Small intestine (tissue), 7 donors: ENCODE results near the gene MRPL30. TPM values are rescaled to one million over a fixed set of nuclear protein-coding genes. Genes with fewer than 3 reads are reported as not detected.

ENCODE experiments used
- DNase-seq, 2 donors: peaks; one replicate each; pipeline versions ENCODE4 v3.0.0 to v3.0.0-alpha.2; 2013
- FAIRE-seq: peaks from 2 replicates; lab custom pipeline; 2012; peaks lifted over from hg19 to GRCh38; lab: Jason Lieb, UNC
- H3K27ac ChIP-seq, 3 donors: one replicate each; pipeline ENCODE4 v1.5.1; 2013; ENCODE audit warnings: low read length in 2 of 3, mild to moderate bottlenecking in 2 of 3, control low read depth in 1 of 3, inconsistent platforms in 1 of 3, low read depth in 1 of 3, moderate library complexity in 1 of 3
- H3K27me3 ChIP-seq, 3 donors: one replicate each; pipeline ENCODE4 v1.6.1; 2013; ENCODE audit warnings: low read length in 3 of 3, inconsistent platforms in 1 of 3; ENCODE audit not compliant: control insufficient read depth in 3 of 3, insufficient read depth in 3 of 3
- H3K36me3 ChIP-seq, 3 donors: one replicate each; pipeline ENCODE4 v1.6.1; 2013; ENCODE audit warnings: low read length in 3 of 3, inconsistent platforms in 1 of 3, low read depth in 1 of 3, mild to moderate bottlenecking in 1 of 3, moderate library complexity in 1 of 3; ENCODE audit not compliant: control insufficient read depth in 3 of 3, insufficient read depth in 2 of 3
- H3K4me1 ChIP-seq, 3 donors: one replicate each; pipeline ENCODE4 v1.6.1; 2013; ENCODE audit warnings: low read length in 2 of 3, inconsistent platforms in 1 of 3, low read depth in 1 of 3, mild to moderate bottlenecking in 1 of 3, moderate library complexity in 1 of 3; ENCODE audit not compliant: control insufficient read depth in 3 of 3, insufficient read depth in 2 of 3
- H3K4me3 ChIP-seq, 3 donors: one replicate each; pipeline ENCODE4 v1.5.1; 2013; ENCODE audit warnings: low read length in 3 of 3, control low read depth in 1 of 3, inconsistent platforms in 1 of 3, low read depth in 1 of 3, mild to moderate bottlenecking in 1 of 3, moderate library complexity in 1 of 3
- H3K9me3 ChIP-seq, 2 donors: one replicate each; pipeline ENCODE4 v1.6.1; 2013; ENCODE audit warnings: low read depth in 1 of 2, low read length in 1 of 2; ENCODE audit not compliant: control insufficient read depth in 2 of 2, insufficient read depth in 1 of 2
- WGBS, 3 donors: extraction: QIAGEN DNeasy Blood & Tissue Kit; methylation state at CpG; one replicate each; pipeline ENCODE4 v1.1.7; 2013; 5-methylcytosine and 5-hydroxymethylcytosine counted together
- polyA plus RNA-seq, 4 donors: library from polyadenylated mRNA; stranded (reverse) in 3 of 4; unstranded in 1 of 4; fragments of 200-250 nt in 3 of 4; fragments of 120-200 nt in 1 of 4; gene quantifications; one replicate each; pipeline versions ENCODE4 v1.2.1 to v1.2.3, GENCODE V29; 2013
- donor health status: healthy with polysubstance abuse.
- donor health status: control.
- donor health status: control.
- donor health status: Bipolar disorder and iron deficiency.
- donor health status: healthy.

MRPL30 gene
- polyA plus RNA-seq, 4 donors: 19.7 to 39.5 (median 24.0) TPM

DNA sequence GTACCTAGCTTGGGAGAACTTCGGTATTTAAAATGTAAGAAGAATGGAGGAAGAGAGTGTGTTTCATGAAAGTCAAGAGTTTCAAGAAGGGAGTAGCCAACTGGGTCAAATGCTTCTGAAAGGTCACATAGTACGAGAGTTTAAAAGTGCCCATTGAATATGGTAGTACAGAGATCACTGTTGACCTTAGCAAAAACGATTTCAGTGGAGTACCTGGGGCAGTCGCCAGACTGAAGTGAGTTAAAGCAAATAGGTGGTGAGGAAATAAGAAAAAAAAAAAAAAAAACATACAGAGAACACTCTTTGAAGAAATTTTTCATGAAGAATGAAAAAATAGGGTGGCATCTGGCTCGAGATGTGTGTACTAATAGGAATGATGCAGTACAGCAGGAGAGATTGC lies 14.8 kb upstream of the MRPL30 start:
- DNase-seq: no peak
- WGBS, 3 donors: 83 to 86% (median 86%) methylated on average over 5 of the region's 5 CpGs
- Histone ChIP-seq H3K27me3 (no peaks in the 10 kb centered on the region), H3K9me3 (no peaks in the 10 kb centered on the region), H3K4me1 (no peaks in the 10 kb centered on the region), H3K27ac (no peak overlapping the region), H3K4me3 (no peak overlapping the region), H3K36me3 (peaks cover 7 to 15% (median 12%) of the 10 kb centered on the region in 3 donors)
- FAIRE-seq: no peak

DNA sequence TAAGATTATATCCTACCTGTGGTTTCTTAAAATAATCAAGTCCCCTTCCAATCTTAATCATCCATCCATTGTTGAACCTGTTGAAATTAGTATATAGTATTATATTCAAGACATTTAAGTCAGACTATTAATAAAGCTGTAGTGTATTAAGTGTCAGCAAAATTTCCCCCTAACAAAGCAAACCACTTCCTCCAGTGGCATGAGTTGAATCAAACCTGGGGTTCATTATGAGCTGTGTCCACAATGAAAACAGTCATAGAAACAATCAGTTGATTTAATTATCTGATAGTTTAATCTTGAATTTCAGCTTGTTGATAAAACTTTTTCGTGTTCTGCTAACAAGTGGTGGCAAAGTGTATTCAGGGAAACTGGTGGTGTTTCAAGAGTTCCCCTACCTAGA lies 11.4 kb upstream of the MRPL30 start:
- FAIRE-seq (no peak), DNase-seq (no peak)
- Histone ChIP-seq H3K9me3 (no peaks in the 10 kb centered on the region), H3K27me3 (no peaks in the 10 kb centered on the region), H3K4me3 (no peak overlapping the region), H3K4me1 (no peaks in the 10 kb centered on the region), H3K27ac (peak overlapping the region in 1 of 3 donors; percentile 20), H3K36me3 (peaks cover 4 to 23% (median 6%) of the 10 kb centered on the region in 3 donors)
- WGBS, 3 donors: 15 to 44% (median 23%) methylated on average over 1 of the region's 1 CpG

DNA sequence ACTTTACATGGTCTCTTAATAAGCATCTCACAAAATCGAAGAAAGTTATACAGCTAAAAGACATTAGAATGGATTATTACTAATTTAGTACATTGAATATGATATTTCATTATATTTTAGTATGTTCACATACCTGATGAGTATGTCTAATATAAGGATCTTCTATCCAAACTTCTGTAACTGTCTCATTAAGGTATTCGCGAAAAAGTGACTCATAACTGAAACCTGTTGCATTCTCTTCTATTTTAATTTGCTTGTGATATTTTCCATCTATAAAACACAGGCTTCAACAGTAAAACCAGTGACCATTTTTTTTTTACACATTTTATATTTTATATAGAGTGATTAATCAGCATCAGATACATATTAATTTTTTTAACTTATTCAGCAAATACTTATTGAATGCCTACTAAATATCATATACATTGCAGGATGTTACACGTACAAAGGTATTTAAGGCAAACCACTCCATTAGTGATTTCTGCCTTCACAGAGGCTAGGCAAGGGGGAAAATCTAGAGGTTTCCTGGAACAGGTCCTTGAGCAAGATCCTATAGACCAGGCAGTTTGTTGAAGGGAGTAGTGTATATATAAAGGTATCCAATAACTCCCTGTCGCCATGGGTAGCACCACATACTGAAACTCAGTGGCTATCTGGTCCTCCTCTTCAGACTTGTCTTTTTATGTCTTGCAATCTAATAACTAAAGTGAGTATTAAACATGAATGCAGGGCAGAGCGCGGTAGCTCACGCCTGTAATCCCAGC lies 9.4 kb upstream of the MRPL30 start:
- Histone ChIP-seq H3K4me1 (no peaks in the 10 kb centered on the region), H3K9me3 (no peaks in the 10 kb centered on the region), H3K36me3 (peaks cover 0 to 16% (median 4%) of the 10 kb centered on the region in 3 donors), H3K27me3 (no peaks in the 10 kb centered on the region), H3K27ac (no peak overlapping the region), H3K4me3 (no peak overlapping the region)
- FAIRE-seq (no peak), DNase-seq (no peak)
- WGBS, 3 donors: 94 to 97% (median 95%) methylated on average over 8 of the region's 8 CpGs

- H3K27ac ChIP-seq: peak overlapping the region in 1 of 3 donors; percentile 80
- H3K36me3 ChIP-seq: no peaks in the 10 kb centered on the region
- peaks cover 0 to 8% (median 3%) of the 10 kb centered on the region in 3 donors for H3K4me1 ChIP-seq
- no peaks in the 10 kb centered on the region for H3K27me3 ChIP-seq
- DNase-seq (peak in 1 of 2 donors; percentile 11), FAIRE-seq (no peak)
- no peaks in the 10 kb centered on the region for H3K9me3 ChIP-seq
- peak overlapping the region; percentile 62 to 74 (median 64) for H3K4me3 ChIP-seq
- whole genome bisulfite sequencing, 3 donors: 0 to 5% (median 2%) methylated on average over 4 of the region's 4 CpGs
Observed at GRCh38 chr2:99181624-99182000, 628 bp downstream of the MRPL30 start.

- DNase-seq (no peak), FAIRE-seq (no peak)
- 96 to 100% (median 97%) methylated on average over 3 of the region's 3 CpGs for WGBS, 3 donors
- Histone ChIP-seq H3K36me3 (peaks cover 0 to 2% (median 0%) of the 10 kb centered on the region in 3 donors), H3K27ac (no peak overlapping the region), H3K27me3 (no peaks in the 10 kb centered on the region), H3K4me3 (no peak overlapping the region), H3K4me1 (peaks cover 0 to 8% (median 3%) of the 10 kb centered on the region in 3 donors), H3K9me3 (no peaks in the 10 kb centered on the region)
Observed at GRCh38 chr2:99183025-99183424, 2.0 kb downstream of the MRPL30 start.

DNA sequence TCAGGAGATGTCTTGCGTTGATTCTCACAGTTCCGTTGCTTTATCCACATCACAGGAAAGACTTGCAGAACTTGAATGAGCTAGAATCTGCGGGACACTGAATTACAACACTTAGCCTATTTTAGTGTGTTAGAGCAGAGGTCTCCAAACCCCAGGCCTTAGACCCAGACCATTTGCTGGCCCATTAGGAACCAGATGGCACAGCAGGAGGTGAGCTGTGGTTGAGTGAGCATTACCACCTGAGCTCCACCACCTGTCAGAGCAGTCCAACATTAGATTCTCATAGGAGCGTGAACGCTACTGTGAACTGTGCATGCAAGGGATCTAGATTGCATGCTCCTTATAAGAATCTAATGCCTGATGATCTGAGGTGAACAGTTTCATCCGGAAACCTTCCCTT lies 3.8 kb downstream of the MRPL30 start:
- no peak overlapping the region for H3K27ac ChIP-seq
- no peak overlapping the region for H3K4me3 ChIP-seq
- H3K9me3 ChIP-seq: no peaks in the 10 kb centered on the region
- H3K27me3 ChIP-seq: no peaks in the 10 kb centered on the region
- peaks cover 0 to 3% (median 2%) of the 10 kb centered on the region in 3 donors for H3K4me1 ChIP-seq
- no peak for DNase-seq
- peaks cover 0 to 7% (median 4%) of the 10 kb centered on the region in 3 donors for H3K36me3 ChIP-seq
- no peak for FAIRE-seq
- WGBS, 3 donors: 63 to 78% (median 65%) methylated on average over 6 of the region's 6 CpGs

DNA sequence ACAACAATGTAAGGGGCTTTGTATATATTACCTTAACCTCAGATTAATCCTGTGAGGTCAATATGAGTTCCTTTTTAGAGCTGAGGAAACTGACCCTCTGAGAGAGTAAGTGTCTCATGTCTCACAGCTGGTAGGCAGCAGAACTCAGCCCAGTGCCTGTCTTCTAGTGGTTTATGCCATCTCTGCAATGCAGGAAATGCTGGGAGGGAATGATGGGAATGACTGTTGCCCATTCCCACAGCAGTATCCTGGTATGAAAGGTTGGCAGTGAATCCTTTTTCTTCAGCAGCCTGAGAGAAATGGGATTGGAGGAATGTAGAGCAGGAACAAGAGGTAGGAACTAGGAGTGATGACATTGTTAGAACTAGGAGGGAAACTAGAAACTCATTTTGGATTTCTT lies 6.0 kb downstream of the MRPL30 start:
- Histone ChIP-seq H3K27ac (no peak overlapping the region), H3K4me1 (no peaks in the 10 kb centered on the region), H3K9me3 (no peaks in the 10 kb centered on the region), H3K4me3 (no peak overlapping the region), H3K27me3 (no peaks in the 10 kb centered on the region), H3K36me3 (peaks cover 0 to 13% (median 7%) of the 10 kb centered on the region in 3 donors)
- FAIRE-seq (no peak), DNase-seq (no peak)

DNA sequence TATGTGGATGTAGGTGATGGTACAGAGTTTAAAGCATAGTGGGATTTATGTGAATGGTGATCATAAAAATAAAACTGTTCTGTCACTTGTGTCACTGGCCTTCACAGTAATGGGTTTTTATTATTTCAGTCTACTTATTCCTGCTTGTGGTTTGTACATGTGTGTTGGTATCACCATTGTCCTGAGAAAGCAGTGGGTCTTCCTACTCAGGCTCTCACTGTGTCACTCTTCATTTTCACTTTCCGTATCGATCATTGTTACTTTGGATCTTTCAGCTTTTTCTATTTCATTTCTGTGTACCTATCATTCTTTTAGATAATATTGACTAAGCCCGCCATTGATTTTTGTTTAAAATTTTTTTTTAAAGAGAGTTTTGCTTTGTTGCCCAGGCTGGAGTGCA lies 7.4 kb downstream of the MRPL30 start:
- Histone ChIP-seq H3K4me1 (no peaks in the 10 kb centered on the region), H3K36me3 (peaks cover 0 to 13% (median 7%) of the 10 kb centered on the region in 3 donors), H3K4me3 (no peak overlapping the region), H3K27ac (no peak overlapping the region), H3K27me3 (no peaks in the 10 kb centered on the region), H3K9me3 (no peaks in the 10 kb centered on the region)
- FAIRE-seq (no peak), DNase-seq (no peak)
- WGBS, 3 donors: 91 to 96% (median 94%) methylated on average over 3 of the region's 3 CpGs
